Spleen (tissue), 7 donors: ENCODE measurements around the gene PRR14.

ENCODE experiments used
- POLR2A ChIP-seq, 3 donors: fragments of 450-650 bp; IDR thresholded peaks; one replicate each; pipeline ENCODE4 v1.5.1; 2017; ENCODE audit warnings: antibody characterized with exemption in 3 of 3, mild to moderate bottlenecking in 1 of 3
- POLR2AphosphoS5 ChIP-seq, 3 donors: sonication (generic); formaldehyde crosslinking; IDR thresholded peaks; one replicate each; pipeline ENCODE4 v1.5.1; 2017; ENCODE audit warnings: antibody characterized with exemption in 3 of 3
- TF ChIP-seq, protein P1 (sequence below), 11 experiments: fragments of 200-600 bp in 7 of 11; fragments of 450-650 bp in 4 of 11; sonication (generic) in 4 of 11; IDR thresholded peaks in 8 of 11; conservative IDR thresholded peaks in 3 of 11; 1 replicate in 7 of 11; 2 replicates in 4 of 11; pipeline versions ENCODE4 v1.4.0 to v1.8.0; 2016 to 2021; ENCODE audit warnings: antibody characterized with exemption in 11 of 11, inconsistent platforms in 4 of 11, mild to moderate bottlenecking in 1 of 11
- donor health status: DM: no; HTN: no; CAD: no; lungs with moderate emphysema.
- donor health status: DM: no; HTN: no; CAD: no.
- donor health status: DM: no; HTN: no; CAD: no.

DNA sequence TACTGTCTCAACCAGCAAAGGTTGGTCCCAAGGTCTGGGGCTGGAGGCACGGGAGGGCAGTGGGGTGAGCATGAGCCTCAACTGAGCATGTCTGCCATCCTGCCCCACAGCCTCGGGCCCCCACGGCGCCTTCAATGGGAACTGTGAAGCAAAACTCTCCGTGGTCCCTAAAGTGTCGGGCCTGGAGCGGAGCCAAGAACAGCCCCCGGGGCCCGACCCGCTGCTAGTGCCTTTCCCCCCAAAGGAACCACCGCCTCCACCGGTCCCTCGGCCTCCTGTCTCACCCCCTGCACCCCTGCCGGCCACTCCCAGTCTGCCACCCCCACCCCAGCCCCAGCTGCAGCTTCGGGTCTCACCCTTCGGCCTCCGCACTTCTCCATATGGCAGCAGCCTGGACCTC, 11.7 kb downstream of the PRR14 start:
- TF ChIP-seq, protein P1, sequence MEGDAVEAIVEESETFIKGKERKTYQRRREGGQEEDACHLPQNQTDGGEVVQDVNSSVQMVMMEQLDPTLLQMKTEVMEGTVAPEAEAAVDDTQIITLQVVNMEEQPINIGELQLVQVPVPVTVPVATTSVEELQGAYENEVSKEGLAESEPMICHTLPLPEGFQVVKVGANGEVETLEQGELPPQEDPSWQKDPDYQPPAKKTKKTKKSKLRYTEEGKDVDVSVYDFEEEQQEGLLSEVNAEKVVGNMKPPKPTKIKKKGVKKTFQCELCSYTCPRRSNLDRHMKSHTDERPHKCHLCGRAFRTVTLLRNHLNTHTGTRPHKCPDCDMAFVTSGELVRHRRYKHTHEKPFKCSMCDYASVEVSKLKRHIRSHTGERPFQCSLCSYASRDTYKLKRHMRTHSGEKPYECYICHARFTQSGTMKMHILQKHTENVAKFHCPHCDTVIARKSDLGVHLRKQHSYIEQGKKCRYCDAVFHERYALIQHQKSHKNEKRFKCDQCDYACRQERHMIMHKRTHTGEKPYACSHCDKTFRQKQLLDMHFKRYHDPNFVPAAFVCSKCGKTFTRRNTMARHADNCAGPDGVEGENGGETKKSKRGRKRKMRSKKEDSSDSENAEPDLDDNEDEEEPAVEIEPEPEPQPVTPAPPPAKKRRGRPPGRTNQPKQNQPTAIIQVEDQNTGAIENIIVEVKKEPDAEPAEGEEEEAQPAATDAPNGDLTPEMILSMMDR (IDR thresholded peaks at IDR 0.05 in 8 of 11, conservative IDR thresholded peaks at IDR 0.05 in 3 of 11) = no peak
- peak in 2 of 3 donors; percentile 7 to 56 for TF ChIP-seq POLR2AphosphoS5 (IDR thresholded peaks at IDR 0.05)
- no peak for TF ChIP-seq POLR2A (IDR thresholded peaks at IDR 0.05)
